Cardiac muscle cell (in vitro differentiated cells and primary cell): Measurements from ENCODE around the gene EXTL1. TPM values are rescaled to one million over a fixed set of nuclear protein-coding genes. Genes with fewer than 3 reads are reported as not detected.
A peak's percentile ranks its signal among the peaks of the same experiment; 100 is the strongest.

Experiments
- DNase-seq, 2 donors: peaks; one replicate each; pipeline versions ENCODE4 v3.0.0 to v3.0.0-alpha.2; 2010 to 2017; ENCODE audit warnings: low read depth in 1 of 2, low spot score in 1 of 2
- H3K27ac ChIP-seq: fragments of 200-600 bp; sonication (generic); 2 replicates; pipeline ENCODE4 v1.5.1; 2016
- H3K27me3 ChIP-seq: fragments of 200-600 bp; sonication (generic); 2 replicates; pipeline ENCODE4 v1.6.0; 2016; ENCODE audit warnings: control low read depth
- H3K36me3 ChIP-seq: fragments of 200-600 bp; sonication (generic); 2 replicates; pipeline ENCODE4 v1.5.1; 2016; ENCODE audit warnings: control low read depth
- H3K4me1 ChIP-seq: fragments of 200-600 bp; sonication (generic); 2 replicates; pipeline ENCODE4 v1.8.1; 2017; ENCODE audit warnings: low read depth, mild to moderate bottlenecking, mixed run types
- H3K4me3 ChIP-seq: fragments of 200-600 bp; sonication (generic); 2 replicates; pipeline ENCODE4 v1.5.1; 2016; ENCODE audit warnings: mild to moderate bottlenecking
- H3K9me3 ChIP-seq: fragments of 200-600 bp; sonication (generic); 2 replicates; pipeline ENCODE4 v1.5.1; 2017; ENCODE audit warnings: low read depth, mild to moderate bottlenecking, control low read depth
- polyA plus RNA-seq: library from polyadenylated mRNA; unstranded; fragments of >200 nt; fragmentation: Nextera tagmentation; extraction: Ambion mirVana; gene quantifications from 2 replicates; pipeline ENCODE4 v1.2.1, GENCODE V29; 2016
- total RNA-seq: library from RNA; depleted of rRNA; stranded (reverse); fragments of >200 nt; gene quantifications from 2 replicates; pipeline ENCODE4 v1.2.3, GENCODE V29; 2016
- TF ChIP-seq, protein P1 (sequence below): IDR thresholded peaks from 2 replicates; pipeline ENCODE4 v1.5.1; 2012; ENCODE audit warnings: low read depth, mild to moderate bottlenecking, low read length

EXTL1 gene
- total and polyA plus RNA-seq, 2 experiments from 2014 or later, result 10.0 to 10.1 TPM

- no peaks in the 10 kb centered on the region for H3K27me3 ChIP-seq
- H3K27ac ChIP-seq, result peak overlapping the region; percentile 83
- no peak for DNase-seq
- H3K4me1 ChIP-seq, result peaks cover 34% of the 10 kb centered on the region
- no peaks in the 10 kb centered on the region for H3K9me3 ChIP-seq
- TF ChIP-seq, protein P1, sequence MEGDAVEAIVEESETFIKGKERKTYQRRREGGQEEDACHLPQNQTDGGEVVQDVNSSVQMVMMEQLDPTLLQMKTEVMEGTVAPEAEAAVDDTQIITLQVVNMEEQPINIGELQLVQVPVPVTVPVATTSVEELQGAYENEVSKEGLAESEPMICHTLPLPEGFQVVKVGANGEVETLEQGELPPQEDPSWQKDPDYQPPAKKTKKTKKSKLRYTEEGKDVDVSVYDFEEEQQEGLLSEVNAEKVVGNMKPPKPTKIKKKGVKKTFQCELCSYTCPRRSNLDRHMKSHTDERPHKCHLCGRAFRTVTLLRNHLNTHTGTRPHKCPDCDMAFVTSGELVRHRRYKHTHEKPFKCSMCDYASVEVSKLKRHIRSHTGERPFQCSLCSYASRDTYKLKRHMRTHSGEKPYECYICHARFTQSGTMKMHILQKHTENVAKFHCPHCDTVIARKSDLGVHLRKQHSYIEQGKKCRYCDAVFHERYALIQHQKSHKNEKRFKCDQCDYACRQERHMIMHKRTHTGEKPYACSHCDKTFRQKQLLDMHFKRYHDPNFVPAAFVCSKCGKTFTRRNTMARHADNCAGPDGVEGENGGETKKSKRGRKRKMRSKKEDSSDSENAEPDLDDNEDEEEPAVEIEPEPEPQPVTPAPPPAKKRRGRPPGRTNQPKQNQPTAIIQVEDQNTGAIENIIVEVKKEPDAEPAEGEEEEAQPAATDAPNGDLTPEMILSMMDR, result no peak
- no peak overlapping the region for H3K4me3 ChIP-seq
- H3K36me3 ChIP-seq, result no peaks in the 10 kb centered on the region
Observed at GRCh38 chr1:26022404-26022779, 817 bp downstream of the EXTL1 start.

DNA sequence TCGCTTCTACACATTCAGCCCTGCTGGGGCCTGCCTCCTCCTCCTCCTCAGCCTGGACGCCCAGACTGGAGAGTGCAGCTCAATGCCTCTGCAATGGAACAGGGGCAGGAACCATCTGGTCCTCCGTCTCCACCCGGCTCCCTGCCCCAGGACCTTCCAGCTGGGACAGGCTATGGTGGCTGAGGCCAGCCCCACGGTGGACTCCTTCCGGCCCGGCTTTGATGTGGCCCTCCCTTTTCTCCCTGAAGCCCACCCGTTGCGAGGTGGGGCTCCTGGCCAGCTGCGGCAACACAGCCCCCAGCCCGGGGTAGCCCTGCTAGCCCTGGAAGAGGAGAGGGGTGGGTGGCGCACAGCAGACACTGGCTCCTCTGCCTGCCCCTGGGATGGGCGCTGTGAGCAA, 1.4 kb downstream of the EXTL1 start:
- no peak overlapping the region for H3K4me3 ChIP-seq
- no peak for DNase-seq
- no peaks in the 10 kb centered on the region for H3K27me3 ChIP-seq
- H3K36me3 ChIP-seq, result no peaks in the 10 kb centered on the region
- TF ChIP-seq, protein P1, result no peak
- H3K4me1 ChIP-seq, result peaks cover 28% of the 10 kb centered on the region
- peak overlapping the region; percentile 83 for H3K27ac ChIP-seq
- H3K9me3 ChIP-seq, result no peaks in the 10 kb centered on the region

GRCh38 chr1:26023826-26024225, 2.3 kb downstream of the EXTL1 start:
- H3K4me3 ChIP-seq, result no peak overlapping the region
- no peaks in the 10 kb centered on the region for H3K9me3 ChIP-seq
- TF ChIP-seq, protein P1, result no peak
- no peak for DNase-seq
- peaks cover 26% of the 10 kb centered on the region for H3K4me1 ChIP-seq
- no peaks in the 10 kb centered on the region for H3K36me3 ChIP-seq
- no peaks in the 10 kb centered on the region for H3K27me3 ChIP-seq
- no peak overlapping the region for H3K27ac ChIP-seq

DNA sequence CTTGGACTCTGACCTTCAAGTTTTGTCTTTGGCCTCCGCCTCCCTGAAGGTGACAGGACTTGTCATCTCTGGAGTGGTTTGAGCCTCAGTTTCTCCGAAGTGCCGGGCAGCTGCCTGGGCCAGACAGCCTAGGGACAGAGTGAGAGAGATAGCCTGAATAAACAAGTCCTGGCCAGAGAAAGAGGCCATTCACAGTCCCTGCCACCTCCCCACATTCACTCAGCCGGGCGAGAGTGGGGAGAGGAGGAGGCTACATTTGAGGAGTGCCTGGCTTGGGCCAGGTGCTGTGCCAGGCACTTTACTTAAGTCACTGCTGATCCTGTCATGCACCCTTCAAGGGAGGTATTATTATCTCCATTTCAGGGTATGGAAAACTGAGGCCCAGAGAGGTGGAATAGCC, 3.5 kb downstream of the EXTL1 start:
- Histone ChIP-seq H3K27ac (no peak overlapping the region), H3K4me3 (no peak overlapping the region), H3K27me3 (no peaks in the 10 kb centered on the region), H3K4me1 (peaks cover 26% of the 10 kb centered on the region), H3K9me3 (no peaks in the 10 kb centered on the region), H3K36me3 (no peaks in the 10 kb centered on the region)
- TF ChIP-seq, protein P1, result no peak
- DNase-seq, result no peak

GRCh38 chr1:26025517-26025916, 3.9 kb downstream of the EXTL1 start:
- Histone ChIP-seq H3K4me1 (peaks cover 25% of the 10 kb centered on the region), H3K27ac (no peak overlapping the region), H3K4me3 (no peak overlapping the region), H3K36me3 (no peaks in the 10 kb centered on the region), H3K9me3 (no peaks in the 10 kb centered on the region), H3K27me3 (no peaks in the 10 kb centered on the region)
- TF ChIP-seq, protein P1, result no peak
- DNase-seq, result no peak
